Measurements from ENCODE around the gene OTOGL. TPM values are rescaled to one million over a fixed set of nuclear protein-coding genes. Genes with fewer than 3 reads are reported as not detected.

OTOGL gene
- total and polyA plus RNA-seq, 12 donors = 0.04 to 0.52 (median 0.13) TPM; not detected in 1

GRCh38 chr12:80317899-80318298 lies 218.6 kb downstream of the OTOGL start:
- TF ChIP-seq POLR2A (IDR thresholded peaks at IDR 0.05) (no peak), CTCF (IDR thresholded peaks at IDR 0.05) (no peak)
- Histone ChIP-seq H3K36me3 (replicated peaks in 1 of 2) (no peaks in the 10 kb centered on the region), H3K4me3 (no peak overlapping the region), H3K27me3 (no peaks in the 10 kb centered on the region), H3K9me3 (replicated peaks in 1 of 3) (no peaks in the 10 kb centered on the region), H3K27ac (no peak overlapping the region), H3K4me1 (replicated peaks in 1 of 2) (no peaks in the 10 kb centered on the region)
- no peak for DNase-seq
- intact Hi-C loops (cut with DNase I) = no loop called here
- 0 to 34% (median 1%) methylated on average over 1 of the region's 1 CpG for WGBS, 4 donors

- no peak overlapping the region for H3K4me3 ChIP-seq
- DNase-seq = no peak
- no peak overlapping the region for H3K27ac ChIP-seq
- 63 to 82% (median 67%) methylated on average over 2 of the region's 2 CpGs for WGBS, 4 donors
- H3K4me1 ChIP-seq (replicated peaks in 1 of 2) = no peaks in the 10 kb centered on the region
- H3K27me3 ChIP-seq = no peaks in the 10 kb centered on the region
- no peaks in the 10 kb centered on the region for H3K9me3 ChIP-seq (replicated peaks in 1 of 3)
- TF ChIP-seq POLR2A (IDR thresholded peaks at IDR 0.05) (no peak), CTCF (IDR thresholded peaks at IDR 0.05) (no peak)
- no peaks in the 10 kb centered on the region for H3K36me3 ChIP-seq (replicated peaks in 1 of 2)
- intact Hi-C loops (cut with DNase I) = no loop called here
These were observed 220.9 kb downstream of the OTOGL start for GRCh38 chr12:80320121-80320678.

- Histone ChIP-seq H3K9me3 (replicated peaks in 1 of 3) (no peaks in the 10 kb centered on the region), H3K36me3 (replicated peaks in 1 of 2) (no peaks in the 10 kb centered on the region), H3K27me3 (no peaks in the 10 kb centered on the region), H3K4me3 (no peak overlapping the region), H3K27ac (no peak overlapping the region), H3K4me1 (replicated peaks in 1 of 2) (no peaks in the 10 kb centered on the region)
- intact Hi-C loops (cut with DNase I) = no loop called here
- no peak for DNase-seq
- TF ChIP-seq POLR2A (IDR thresholded peaks at IDR 0.05) (no peak), CTCF (IDR thresholded peaks at IDR 0.05) (no peak)
- 40 to 67% (median 55%) methylated on average over 2 of the region's 2 CpGs for WGBS, 4 donors
These were observed 222.3 kb downstream of the OTOGL start for GRCh38 chr12:80321653-80322052.

- no peaks in the 10 kb centered on the region for H3K4me1 ChIP-seq (replicated peaks in 1 of 2)
- H3K27ac ChIP-seq = no peak overlapping the region
- TF ChIP-seq CTCF (IDR thresholded peaks at IDR 0.05) = no peak
- no peak for TF ChIP-seq POLR2A (IDR thresholded peaks at IDR 0.05)
- no peak for DNase-seq
- no peak overlapping the region for H3K4me3 ChIP-seq
- no peaks in the 10 kb centered on the region for H3K27me3 ChIP-seq
- no peaks in the 10 kb centered on the region for H3K9me3 ChIP-seq (replicated peaks in 1 of 3)
- H3K36me3 ChIP-seq (replicated peaks in 1 of 2) = no peaks in the 10 kb centered on the region
- WGBS, 4 donors = 39 to 55% (median 46%) methylated on average over 4 of the region's 4 CpGs
- intact Hi-C loops (cut with DNase I) = no loop called here
These were observed 226.0 kb downstream of the OTOGL start for GRCh38 chr12:80325167-80325959.

All from adrenal gland (tissue), 12 donors.